Caco-2 (cell line): Measurements from ENCODE around the gene NEDD4. TPM values are rescaled to one million over a fixed set of nuclear protein-coding genes. Genes with fewer than 3 reads are reported as not detected.

Source experiments
- BruUV-seq: library from RNA; stranded (reverse); fragments of 400-500 nt; replicated peaks from 2 replicates; lab custom pipeline; 2021; lab: Mats Ljungman, UMichigan
- CTCF ChIA-PET: fragments of 300-600 bp; sonication (Branson Sonifier 250); formaldehyde crosslinking; loops from one replicate; lab custom pipeline; 2022; ENCODE audit warnings: antibody characterized with exemption; lab: Charles Lee
- POLR2A ChIA-PET: fragments of 300-600 bp; sonication (Branson Sonifier 250); formaldehyde crosslinking; loops from one replicate; lab custom pipeline; 2022; ENCODE audit warnings: antibody characterized with exemption; lab: Charles Lee
- DNase-seq, 2 experiments: peaks; one replicate each; pipeline versions ENCODE4 v3.0.0 to v3.0.0-alpha.2; 2020 to 2022
- H3K27me3 ChIP-seq: replicated peaks from 2 replicates; pipeline ENCODE4 v1.6.0; 2011; ENCODE audit warnings: low read length; ENCODE audit not compliant: control insufficient read depth, insufficient read depth
- H3K36me3 ChIP-seq: 2 replicates; pipeline ENCODE4 v1.5.1; 2011; ENCODE audit warnings: low read length; ENCODE audit not compliant: control insufficient read depth, insufficient read depth
- H3K4me1 ChIP-seq: fragments of 250-450 bp; sonication (Bioruptor Pico); 2 replicates; pipeline ENCODE4 v1.5.1; 2020; ENCODE audit warnings: mild to moderate bottlenecking
- H3K4me3 ChIP-seq: 2 replicates; pipeline ENCODE4 v1.5.1; 2011; ENCODE audit warnings: low read depth, mild to moderate bottlenecking, control low read depth, low read length
- H3K9me3 ChIP-seq: fragments of 250-450 bp; sonication (Bioruptor Pico); 2 replicates; pipeline ENCODE4 v1.5.1; 2020; ENCODE audit warnings: mild to moderate bottlenecking, moderate library complexity
- H3K27ac Mint-ChIP-seq: one replicate; pipeline ENCODE4 v1.8.0; 2022; ENCODE audit warnings: mixed read lengths; ENCODE audit not compliant: unreplicated experiment
- H3K27me3 Mint-ChIP-seq: one replicate; pipeline ENCODE4 v1.8.0; 2022; ENCODE audit warnings: mixed read lengths; ENCODE audit not compliant: insufficient read depth, unreplicated experiment
- H3K36me3 Mint-ChIP-seq: one replicate; pipeline ENCODE4 v1.8.0; 2022; ENCODE audit warnings: mild to moderate bottlenecking, mixed read lengths; ENCODE audit not compliant: insufficient read depth, unreplicated experiment
- H3K4me1 Mint-ChIP-seq: one replicate; pipeline ENCODE4 v1.8.0; 2022; ENCODE audit warnings: low read depth, mixed read lengths; ENCODE audit not compliant: unreplicated experiment
- H3K4me3 Mint-ChIP-seq: one replicate; pipeline ENCODE4 v1.8.0; 2022; ENCODE audit warnings: mild to moderate bottlenecking, moderate library complexity, mixed read lengths; ENCODE audit not compliant: unreplicated experiment
- H3K9me3 Mint-ChIP-seq: one replicate; pipeline ENCODE4 v1.8.0; 2022; ENCODE audit warnings: mixed read lengths; ENCODE audit not compliant: unreplicated experiment
- CTCF ChIP-seq, 2 experiments: fragments of 200-600 bp in 1 of 2; IDR thresholded peaks; 1 replicate in 1 of 2; 2 replicates in 1 of 2; pipeline versions ENCODE4 v1.5.1 to v1.8.0; 2011 to 2022; ENCODE audit warnings: antibody characterized with exemption in 1 of 2, control low read depth in 1 of 2, inconsistent platforms in 1 of 2, low read depth in 1 of 2, low read length in 1 of 2, mild to moderate bottlenecking in 1 of 2, moderate library complexity in 1 of 2; ENCODE audit not compliant: insufficient read depth in 1 of 2, severe bottlenecking in 1 of 2, unreplicated experiment in 1 of 2
- intact Hi-C: fragments of 100-400 bp; cut with micrococcal nuclease; formaldehyde crosslinking; loops from one replicate; pipeline ENCODE4 v1.10.0; 2022; ENCODE audit not compliant: unreplicated experiment
- total RNA-seq: library from RNA; stranded (reverse); gene quantifications from 2 replicates; pipeline ENCODE4 v1.2.3, GENCODE V29; 2022

NEDD4 gene
- total RNA-seq, 1 experiment from 2014 or later, result 33.9 TPM

DNA sequence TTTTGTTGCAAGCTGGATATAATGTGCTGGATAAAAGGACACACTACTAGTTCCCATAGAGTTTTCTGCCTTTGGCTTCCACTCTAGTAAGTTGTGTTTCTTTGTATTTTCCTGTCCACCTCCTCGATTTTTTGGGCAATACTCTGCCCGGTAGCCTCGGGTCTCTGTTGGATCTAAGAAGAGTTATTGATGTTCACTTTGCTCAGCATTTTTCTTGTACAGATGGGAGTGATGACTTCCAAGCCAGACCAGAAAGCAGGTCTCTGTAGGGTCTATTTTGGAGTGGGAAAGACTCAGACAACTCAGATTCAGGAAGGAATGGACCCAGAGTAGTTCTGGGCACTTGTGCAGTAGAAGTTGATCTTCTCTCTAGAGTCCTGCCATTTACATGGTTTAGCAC, 214.5 kb downstream of the NEDD4 start:
- H3K9me3 Mint-ChIP-seq, result peaks cover 12% of the 10 kb centered on the region
- Histone ChIP-seq H3K36me3 (no peaks in the 10 kb centered on the region), H3K27me3 (no peaks in the 10 kb centered on the region), H3K4me3 (no peak overlapping the region), H3K4me1 (peaks cover 2% of the 10 kb centered on the region; the same call in 1 of the 2 replicates), H3K9me3 (no peaks in the 10 kb centered on the region)
- DNase-seq, result no peak
- POLR2A ChIA-PET, result no interaction called here
- H3K27me3 Mint-ChIP-seq, result peaks cover 3% of the 10 kb centered on the region
- no peak for TF ChIP-seq CTCF (IDR thresholded peaks at IDR 0.05; ENCODE audit: insufficient read depth in 1 of 2, low read depth in 1 of 2, low read length in 1 of 2, severe bottlenecking in 1 of 2, unreplicated experiment in 1 of 2)
- H3K36me3 Mint-ChIP-seq, result no peaks in the 10 kb centered on the region
- H3K4me1 Mint-ChIP-seq, result peaks cover under 1% of the 10 kb centered on the region
- no peak overlapping the region for H3K27ac Mint-ChIP-seq
- intact Hi-C loops, result no loop called here
- CTCF ChIA-PET, result no interaction called here
- no peak overlapping the region for H3K4me3 Mint-ChIP-seq
- BruUV-seq, result no TSS peak
